ENCODE results near the gene UBE2E2. TPM values are rescaled to one million over a fixed set of nuclear protein-coding genes. Genes with fewer than 3 reads are reported as not detected.
A peak's percentile ranks its signal among the peaks of the same experiment; 100 is the strongest.

Gene UBE2E2
- total and polyA plus RNA-seq, 2 experiments from 2014 or later, result 140 to 246 TPM

- no peak overlapping the region for H3K27ac ChIP-seq
- DNase-seq (ENCODE audit: low read depth in 1 of 2, low spot score in 1 of 2), result no peak
- no peak for TF ChIP-seq CTCF (IDR thresholded peaks at IDR 0.05; ENCODE audit: low read depth, low read length)
- H3K27me3 ChIP-seq, result no peaks in the 10 kb centered on the region
- H3K4me3 ChIP-seq, result no peak overlapping the region
- H3K36me3 ChIP-seq, result no peaks in the 10 kb centered on the region
- H3K4me1 ChIP-seq (ENCODE audit: low read depth), result peaks cover 23% of the 10 kb centered on the region
- no peaks in the 10 kb centered on the region for H3K9me3 ChIP-seq (ENCODE audit: low read depth)
These were observed 201.1 kb downstream of the UBE2E2 start for GRCh38 chr3:23404246-23404645.

- no peak for DNase-seq (ENCODE audit: low read depth in 1 of 2, low spot score in 1 of 2)
- no peak for TF ChIP-seq CTCF (IDR thresholded peaks at IDR 0.05; ENCODE audit: low read depth, low read length)
These were observed 202.0 kb downstream of the UBE2E2 start for GRCh38 chr3:23405081-23405480.

GRCh38 chr3:23406601-23407000 is 203.5 kb downstream of the UBE2E2 start:
- Histone ChIP-seq H3K9me3 (ENCODE audit: low read depth) (no peaks in the 10 kb centered on the region), H3K27ac (no peak overlapping the region), H3K36me3 (no peaks in the 10 kb centered on the region), H3K4me1 (ENCODE audit: low read depth) (peaks cover 33% of the 10 kb centered on the region), H3K4me3 (no peak overlapping the region), H3K27me3 (no peaks in the 10 kb centered on the region)
- no peak for DNase-seq (ENCODE audit: low read depth in 1 of 2, low spot score in 1 of 2)
- TF ChIP-seq CTCF (IDR thresholded peaks at IDR 0.05; ENCODE audit: low read depth, low read length), result no peak

More at GRCh38 chr3:23405081-23405480, 202.0 kb downstream of the UBE2E2 start:
- Histone ChIP-seq H3K4me3 (no peak overlapping the region), H3K4me1 (ENCODE audit: low read depth) (peaks cover 23% of the 10 kb centered on the region), H3K36me3 (no peaks in the 10 kb centered on the region), H3K9me3 (ENCODE audit: low read depth) (no peaks in the 10 kb centered on the region), H3K27ac (peak overlapping the region; percentile 57), H3K27me3 (no peaks in the 10 kb centered on the region)

- Histone ChIP-seq H3K4me1 (ENCODE audit: low read depth) (peaks cover 22% of the 10 kb centered on the region), H3K27me3 (no peaks in the 10 kb centered on the region), H3K36me3 (no peaks in the 10 kb centered on the region), H3K9me3 (ENCODE audit: low read depth) (no peaks in the 10 kb centered on the region), H3K4me3 (no peak overlapping the region), H3K27ac (no peak overlapping the region)
- no peak for DNase-seq (ENCODE audit: low read depth in 1 of 2, low spot score in 1 of 2)
- TF ChIP-seq CTCF (IDR thresholded peaks at IDR 0.05; ENCODE audit: low read depth, low read length), result no peak
These were observed 214.9 kb downstream of the UBE2E2 start for GRCh38 chr3:23418026-23418425.

- H3K9me3 ChIP-seq (ENCODE audit: low read depth), result no peaks in the 10 kb centered on the region
- no peaks in the 10 kb centered on the region for H3K27me3 ChIP-seq
- no peak for TF ChIP-seq CTCF (IDR thresholded peaks at IDR 0.05; ENCODE audit: low read depth, low read length)
- no peak overlapping the region for H3K4me3 ChIP-seq
- H3K36me3 ChIP-seq, result no peaks in the 10 kb centered on the region
- H3K27ac ChIP-seq, result peak overlapping the region; percentile 69
- peaks cover 42% of the 10 kb centered on the region for H3K4me1 ChIP-seq (ENCODE audit: low read depth)
- DNase-seq (ENCODE audit: low read depth in 1 of 2, low spot score in 1 of 2), result peak in 1 of 2 donors; percentile 9
These were observed 218.8 kb downstream of the UBE2E2 start for GRCh38 chr3:23421811-23422516.
